Ishikawa (cell line): ENCODE data around the gene SMURF1.

Experiments used
- FOXM1 ChIP-seq: IDR thresholded peaks from 2 replicates; pipeline ENCODE4 v1.6.1; 2012; ENCODE audit warnings: low read depth, borderline replicate concordance
- REST ChIP-seq: IDR thresholded peaks from 2 replicates; pipeline ENCODE4 v1.6.1; 2012; ENCODE audit warnings: low read depth, mild to moderate bottlenecking
- TAF1 ChIP-seq: IDR thresholded peaks from 2 replicates; pipeline ENCODE4 v1.6.1; 2012; ENCODE audit warnings: low read depth, mild to moderate bottlenecking

GRCh38 chr7:98984126-98984525 is 159.8 kb downstream of the SMURF1 start:
- no peak for TF ChIP-seq TAF1
- no peak for TF ChIP-seq REST
- TF ChIP-seq FOXM1 = no peak
